Cerebellar cortex (tissue), 1 donor: ENCODE results near the gene MAP2K1.

Experiments
- DNase-seq: peaks from one replicate; pipeline ENCODE4 v3.0.0-alpha.2; 2015; ENCODE audit warnings: low spot score

Gene MAP2K1

GRCh38 chr15:66394472-66394871, 7.8 kb downstream of the MAP2K1 start:
- no peak for DNase-seq

GRCh38 chr15:66394915-66395314, 8.2 kb downstream of the MAP2K1 start:
- no peak for DNase-seq

GRCh38 chr15:66399276-66399675, 12.6 kb downstream of the MAP2K1 start:
- DNase-seq = no peak

- DNase-seq = no peak
Observed at GRCh38 chr15:66400351-66400774, 13.7 kb downstream of the MAP2K1 start.

- no peak for DNase-seq
Observed at GRCh38 chr15:66401130-66402021, 14.7 kb downstream of the MAP2K1 start.

DNA sequence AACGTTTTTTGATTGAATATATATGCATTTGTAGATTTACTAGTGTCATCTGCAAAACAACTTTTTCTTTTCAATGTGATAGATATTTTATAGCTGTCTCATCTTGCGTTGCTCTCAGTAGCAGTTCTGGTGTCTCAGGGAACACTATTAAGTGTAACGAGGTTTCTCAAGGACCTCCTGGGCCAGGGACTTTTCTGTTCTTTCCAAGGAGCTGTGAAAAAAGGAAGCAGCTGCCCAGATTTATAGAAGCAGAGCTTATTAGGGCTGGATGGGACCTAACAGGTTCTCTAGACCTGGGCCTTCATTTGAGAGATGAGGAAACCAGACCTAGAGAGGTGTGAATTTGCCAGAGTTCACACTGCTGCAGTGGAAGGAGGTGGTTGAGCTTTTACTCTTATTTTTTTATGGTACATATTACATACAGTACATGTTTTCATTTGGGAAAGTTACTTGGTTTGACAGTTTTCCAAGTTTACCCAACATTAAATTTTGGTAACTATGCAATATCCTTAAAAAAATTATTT, 16.1 kb downstream of the MAP2K1 start:
- no peak for DNase-seq

DNA sequence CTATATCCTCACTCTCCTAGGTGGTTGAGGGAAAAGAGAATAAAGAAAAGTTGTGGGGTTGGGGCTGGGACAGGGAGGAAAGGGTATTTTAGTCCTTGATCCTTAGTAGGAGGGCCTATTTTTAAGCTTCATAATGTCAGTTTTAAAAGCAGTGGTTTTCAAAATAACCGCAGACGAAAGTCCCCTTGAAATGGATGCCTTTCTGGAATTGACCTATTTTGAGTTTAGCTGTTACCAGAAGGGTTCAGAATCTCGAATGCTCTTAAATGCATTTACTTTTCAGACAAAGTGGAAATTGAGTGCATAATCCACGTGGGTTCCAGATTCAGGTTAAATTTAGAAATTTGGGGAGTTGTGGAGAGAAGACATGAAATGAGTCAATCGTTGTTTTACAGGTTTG, 16.6 kb downstream of the MAP2K1 start:
- no peak for DNase-seq

DNA sequence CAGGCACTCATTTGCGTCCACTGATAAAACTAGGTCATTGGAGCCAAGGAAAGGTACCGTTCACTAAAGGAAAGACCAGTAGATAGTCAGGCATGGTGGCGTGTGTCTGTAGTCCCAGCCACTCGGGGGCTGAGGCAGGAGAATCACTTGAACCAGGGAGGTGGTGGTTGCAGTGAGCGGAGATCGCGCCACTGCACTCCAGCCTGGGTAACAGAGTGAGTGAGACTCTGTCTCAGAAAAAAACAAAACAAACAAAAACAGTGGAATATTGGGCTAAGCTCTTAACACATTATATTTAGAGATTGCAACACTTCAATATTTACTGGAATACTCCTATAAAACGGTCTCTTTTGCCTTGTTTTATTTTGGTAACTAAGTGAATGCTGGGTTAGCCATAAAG, 17.4 kb downstream of the MAP2K1 start:
- DNase-seq = no peak

- DNase-seq = no peak
Observed at GRCh38 chr15:66404532-66404931, 17.8 kb downstream of the MAP2K1 start.

GRCh38 chr15:66405007-66405406, 18.3 kb downstream of the MAP2K1 start:
- no peak for DNase-seq

- no peak for DNase-seq
Observed at GRCh38 chr15:66405615-66406014, 18.9 kb downstream of the MAP2K1 start.

DNA sequence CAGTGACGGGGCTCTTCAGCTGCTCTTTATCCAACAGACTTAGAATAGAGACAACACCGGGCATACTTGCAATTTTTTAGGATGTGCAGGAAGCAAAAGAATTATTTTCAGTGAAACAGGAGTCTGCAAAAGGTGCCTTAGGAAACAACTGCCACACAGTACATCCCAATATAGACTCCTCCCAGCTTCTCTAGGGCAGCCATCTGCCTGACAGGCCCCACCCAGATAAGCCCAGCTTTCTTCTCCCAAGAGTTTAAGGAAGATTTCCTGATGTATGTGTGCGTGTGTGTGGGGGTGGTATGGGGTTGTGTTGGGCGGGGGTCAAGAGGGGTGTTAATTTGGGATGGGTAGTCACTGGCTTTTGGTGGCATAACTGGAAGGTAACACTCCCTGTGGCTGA, 21.5 kb downstream of the MAP2K1 start:
- DNase-seq = no peak

DNA sequence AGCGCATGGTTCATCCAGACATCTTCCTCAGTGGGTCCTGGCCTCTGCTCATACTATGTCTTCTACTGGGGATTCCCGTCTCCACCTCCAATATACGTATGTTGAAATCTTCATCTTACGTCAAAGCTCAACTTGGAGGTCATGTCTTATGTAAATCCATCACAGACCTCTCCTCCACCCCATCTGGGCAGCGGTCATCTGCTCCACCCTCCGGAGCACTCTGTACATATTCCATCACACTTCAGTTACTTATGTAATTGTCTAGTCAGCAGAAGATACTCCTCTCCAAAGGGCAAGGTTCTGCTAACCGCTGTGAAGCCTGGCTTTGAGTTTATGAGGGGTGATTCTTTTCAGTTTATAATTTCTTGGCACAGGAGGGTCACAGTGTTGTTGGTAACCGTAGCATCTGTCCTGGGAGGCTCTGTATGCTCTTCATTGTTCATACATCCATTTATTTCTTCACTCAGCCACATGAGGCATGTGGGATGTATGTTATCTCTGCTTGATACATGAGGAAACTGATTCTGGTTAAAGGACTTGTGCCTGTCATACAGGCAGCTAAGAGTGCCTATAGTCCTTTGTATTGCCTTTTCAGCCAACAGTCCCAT, 22.1 kb downstream of the MAP2K1 start:
- no peak for DNase-seq

DNA sequence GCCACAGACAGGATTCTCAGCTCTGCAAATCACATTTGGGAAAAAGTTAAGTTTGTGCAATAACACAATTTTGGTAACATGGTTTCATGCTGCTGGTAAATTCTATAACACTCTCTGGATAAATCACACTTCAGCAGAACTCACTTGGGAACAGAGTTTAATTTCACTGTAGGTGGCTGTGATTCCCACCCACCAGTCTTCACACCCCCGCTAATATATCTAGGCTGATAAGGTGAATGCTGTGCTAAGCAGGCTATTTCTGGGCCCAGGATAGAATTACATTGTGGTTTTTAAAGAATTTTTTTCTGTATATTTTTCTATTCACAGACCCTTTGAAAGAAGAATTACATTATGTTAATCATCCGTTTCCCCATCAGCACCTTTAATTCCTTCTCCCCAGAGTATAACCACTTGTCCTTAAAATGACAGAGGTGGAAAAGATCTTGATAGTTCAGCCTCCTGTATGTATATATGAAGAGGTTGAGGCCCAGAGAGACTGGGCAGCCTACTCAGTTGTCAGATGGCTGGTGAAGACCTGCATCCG, 22.9 kb downstream of the MAP2K1 start:
- DNase-seq = no peak

DNA sequence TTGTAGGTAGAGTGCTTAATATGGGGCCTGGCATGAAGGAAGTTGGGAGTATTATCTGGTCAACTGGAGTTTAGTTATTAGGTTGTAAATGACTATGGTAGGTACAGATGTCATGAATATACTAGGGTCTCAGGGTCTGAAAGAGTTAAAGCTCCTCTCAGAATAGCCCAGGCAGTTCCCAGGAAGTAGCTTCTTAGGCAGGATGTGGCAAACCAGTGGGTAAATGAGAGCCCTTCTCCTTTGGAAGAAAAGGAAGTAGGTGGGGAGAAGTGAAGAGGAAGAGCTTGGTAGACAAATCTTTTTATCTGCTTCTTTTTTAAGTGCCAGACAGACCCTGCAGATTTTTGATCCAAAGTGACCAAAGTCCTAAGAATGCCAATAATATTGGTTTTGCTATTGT, 24.5 kb downstream of the MAP2K1 start:
- DNase-seq = no peak

DNA sequence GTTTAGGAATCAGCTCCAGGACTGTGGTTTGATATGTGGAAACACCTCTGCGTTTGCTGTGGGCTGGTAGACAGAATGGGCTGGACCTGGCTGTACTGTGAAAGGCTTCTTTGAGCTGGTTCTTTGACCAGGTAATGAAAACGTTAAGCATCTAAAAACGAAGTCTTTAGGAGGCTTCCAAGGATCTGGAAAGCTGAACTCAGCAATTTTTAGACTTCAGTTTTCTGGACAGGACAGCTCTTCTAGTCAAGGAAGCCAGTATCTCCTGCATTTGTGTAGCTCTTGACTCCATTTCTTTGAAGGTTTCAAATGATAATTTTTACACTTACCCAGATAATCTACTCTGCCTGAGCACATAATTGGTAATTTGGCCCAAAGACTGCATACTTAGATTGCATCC, 25.5 kb downstream of the MAP2K1 start:
- no peak for DNase-seq

GRCh38 chr15:66413579-66413978, 26.9 kb downstream of the MAP2K1 start:
- DNase-seq = no peak

GRCh38 chr15:66415360-66415759, 28.6 kb downstream of the MAP2K1 start:
- no peak for DNase-seq

DNA sequence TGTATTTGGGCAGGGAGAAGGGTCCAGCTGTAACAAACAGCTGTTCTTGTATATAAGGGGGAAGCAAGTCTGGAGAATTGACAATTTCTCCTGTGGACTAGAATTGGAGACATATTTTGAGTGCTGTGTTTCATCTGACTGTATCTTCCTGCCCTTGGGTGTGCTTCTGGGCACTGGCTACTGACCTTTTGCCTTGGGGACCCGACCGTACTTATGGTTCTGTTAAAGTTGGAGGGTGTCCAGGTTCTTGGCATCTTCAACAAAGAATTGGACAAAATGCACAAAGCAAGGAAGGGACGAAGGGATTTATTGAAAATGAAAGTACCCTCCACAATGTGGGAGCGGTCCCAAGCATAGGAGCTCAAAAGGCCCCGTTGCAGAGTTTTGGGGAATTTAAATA, 31.0 kb downstream of the MAP2K1 start:
- no peak for DNase-seq

DNA sequence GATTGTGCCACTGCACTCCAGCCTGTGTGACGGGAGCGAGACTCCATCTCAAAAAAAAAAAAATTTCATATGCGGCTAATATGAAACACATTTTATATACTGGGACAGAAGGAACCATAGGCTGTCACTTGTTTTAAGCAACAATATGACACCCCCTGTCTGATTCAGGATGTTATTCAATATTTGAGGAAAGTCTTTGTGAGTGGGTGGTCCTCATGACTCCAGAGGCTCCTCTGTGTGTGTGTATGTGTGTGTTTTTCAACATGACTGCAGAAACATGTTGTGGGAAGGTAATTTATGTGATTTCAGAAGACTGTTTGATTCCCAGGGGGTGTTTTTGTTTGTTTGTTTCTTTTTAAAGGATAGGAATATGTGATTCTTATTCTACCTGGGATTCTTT, 32.8 kb downstream of the MAP2K1 start:
- DNase-seq = no peak

DNA sequence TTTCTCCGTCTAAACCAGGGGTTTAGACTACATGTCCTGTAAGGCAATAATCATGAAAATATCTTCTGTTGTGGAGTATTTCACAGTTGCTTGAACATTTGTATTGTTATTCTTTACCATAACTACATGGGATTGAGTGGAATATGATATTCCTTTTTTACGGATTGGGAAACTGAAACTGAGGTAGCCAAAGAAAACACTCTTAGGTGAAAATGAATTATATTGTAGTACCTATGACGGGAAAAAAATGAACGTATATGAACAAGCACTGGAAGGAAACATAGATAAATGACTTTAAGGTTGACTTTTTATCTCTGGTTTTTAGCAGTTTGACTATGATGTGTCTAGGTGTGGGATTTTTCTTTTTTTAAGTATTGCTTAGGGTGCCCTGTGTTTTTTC, 35.6 kb downstream of the MAP2K1 start:
- no peak for DNase-seq

DNA sequence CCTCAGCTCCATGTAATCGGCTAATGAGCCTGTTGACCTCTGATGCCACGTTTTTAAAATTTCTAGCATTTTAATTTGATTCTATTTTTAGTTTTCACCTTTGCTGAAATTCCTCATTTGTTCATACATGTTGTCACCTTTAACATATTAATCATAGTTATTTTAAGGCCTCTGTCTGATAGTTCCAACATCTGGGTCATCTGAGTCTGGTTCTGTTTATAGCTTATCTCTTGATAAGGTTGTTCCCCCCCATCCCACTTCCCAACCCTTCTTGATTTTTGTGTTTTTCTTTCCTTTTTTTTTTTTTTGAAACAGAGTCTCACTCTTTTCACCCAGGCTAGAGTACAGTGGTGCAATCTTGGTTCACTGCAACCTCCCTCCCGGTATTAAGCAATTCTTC, 36.4 kb downstream of the MAP2K1 start:
- no peak for DNase-seq

- no peak for DNase-seq
Observed at GRCh38 chr15:66424963-66425612, 38.4 kb downstream of the MAP2K1 start.
